ENCODE data around the gene PARN.

Gene PARN

DNA sequence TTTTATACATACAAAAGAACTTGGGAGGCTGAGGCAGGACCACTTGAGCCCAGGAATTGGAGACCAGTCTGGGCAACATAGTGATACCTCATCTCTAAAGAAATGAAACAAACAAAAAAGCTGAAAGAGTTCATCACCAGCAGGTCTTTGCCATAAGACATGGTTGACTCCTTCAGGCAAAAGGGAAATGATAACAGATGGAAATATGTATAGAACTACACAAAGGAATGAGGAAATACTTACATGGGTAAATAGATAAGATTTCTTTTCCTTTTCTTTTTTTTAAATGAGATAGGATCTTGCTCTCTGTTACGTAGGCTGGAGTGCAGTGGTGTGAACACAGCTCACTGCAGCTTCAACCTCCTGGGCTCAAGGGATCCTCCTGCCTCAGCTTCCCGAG is 165.3 kb downstream of the PARN start:
- no peaks in the 10 kb centered on the region for H3K4me1 ChIP-seq (ENCODE audit: control insufficient read depth, insufficient read depth, low read length)
- no peak overlapping the region for H3K27ac ChIP-seq (ENCODE audit: extremely low read depth, low read depth, low read length)
- POLR2A ChIA-PET, result no interaction called here
- TF ChIP-seq ZNF311 (tag by site-specific recombination; IDR thresholded peaks at IDR 0.05; ENCODE audit: borderline replicate concordance), result no peak
- no peak for TF ChIP-seq ZNF114 (tag by site-specific recombination; IDR thresholded peaks at IDR 0.05)
- TF ChIP-seq OVOL3 (tag by site-specific recombination; IDR thresholded peaks at IDR 0.05), result no peak
- TF ChIP-seq ZNF600 (tag by site-specific recombination; IDR thresholded peaks at IDR 0.05), result no peak
- TF ChIP-seq ZNF155 (tag by site-specific recombination; IDR thresholded peaks at IDR 0.05), result no peak
- no peak for TF ChIP-seq ZFP41 (tag by site-specific recombination; IDR thresholded peaks at IDR 0.05; ENCODE audit: borderline replicate concordance)
- no peak for TF ChIP-seq ZNF791 (tag by site-specific recombination; IDR thresholded peaks at IDR 0.05)
- no peak for TF ChIP-seq ZNF48 (tag by site-specific recombination; IDR thresholded peaks at IDR 0.05)
- TF ChIP-seq ZNF549 (tag by site-specific recombination; IDR thresholded peaks at IDR 0.05), result no peak
- TF ChIP-seq ZNF366 (tag by site-specific recombination; conservative IDR thresholded peaks at IDR 0.05), result no peak
- TF ChIP-seq ZNF10 (tag by site-specific recombination; IDR thresholded peaks at IDR 0.05), result no peak
- TF ChIP-seq ZNF112 (tag by site-specific recombination; IDR thresholded peaks at IDR 0.05), result no peak
- no peak for TF ChIP-seq ZNF211 (tag by site-specific recombination; IDR thresholded peaks at IDR 0.05; ENCODE audit: low read depth)
- no peak for TF ChIP-seq ZNF37A (tag by site-specific recombination; IDR thresholded peaks at IDR 0.05)
- no peak for TF ChIP-seq ZNF23 (tag by site-specific recombination; IDR thresholded peaks at IDR 0.05; ENCODE audit: borderline replicate concordance)
- no peak for TF ChIP-seq ZNF404 (tag by site-specific recombination; IDR thresholded peaks at IDR 0.05)
- TF ChIP-seq KLF7 (tag by site-specific recombination; IDR thresholded peaks at IDR 0.05; ENCODE audit: borderline replicate concordance), result no peak
- TF ChIP-seq ZNF202 (tag by site-specific recombination; IDR thresholded peaks at IDR 0.05; ENCODE audit: borderline replicate concordance), result no peak
- TF ChIP-seq ZNF701 (tag by site-specific recombination; IDR thresholded peaks at IDR 0.05), result no peak
- no peak for TF ChIP-seq ZNF174 (tag by site-specific recombination; IDR thresholded peaks at IDR 0.05)
- CTCF ChIA-PET, result interaction anchor here (0.6 to 1.7 kb wide), 2 partner anchors 37 to 99 kb away, joined by 3 read pairs; no protein-coding TSS in a partner anchor
- H3K9me3 ChIP-seq (ENCODE audit: control insufficient read depth, insufficient read depth, low read depth, low read length), result no peaks in the 10 kb centered on the region
- H3K4me3 ChIP-seq (ENCODE audit: low read depth, low read length), result no peak overlapping the region
- H3K36me3 ChIP-seq (ENCODE audit: control insufficient read depth in 2 of 2, insufficient read depth in 1 of 2, low read length in 2 of 2), result peaks cover 0 to 7% of the 10 kb centered on the region in 2 experiments; a peak in 1 of 3 replicates

DNA sequence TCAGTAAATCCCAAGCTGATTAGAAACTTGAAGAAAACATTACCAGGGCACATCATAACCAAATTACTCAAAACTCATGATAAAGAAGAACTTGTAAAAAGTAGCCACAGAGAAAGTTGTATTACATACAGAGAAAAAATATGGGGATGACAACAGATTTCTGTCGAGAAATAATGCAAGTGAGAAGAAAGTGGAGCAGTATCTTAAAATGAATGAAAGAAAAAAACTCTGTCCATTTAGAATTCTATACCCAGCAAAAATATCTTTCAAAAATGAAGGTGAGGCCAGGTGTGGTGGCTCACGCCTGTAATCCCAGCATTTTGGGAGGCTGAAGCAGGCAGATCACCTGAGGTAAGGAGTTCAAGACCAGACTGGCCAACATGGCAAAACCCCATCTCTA is 165.9 kb downstream of the PARN start:
- no peak overlapping the region for H3K4me3 ChIP-seq (ENCODE audit: low read depth, low read length)
- POLR2A ChIA-PET, result no interaction called here
- H3K9me3 ChIP-seq (ENCODE audit: control insufficient read depth, insufficient read depth, low read depth, low read length), result no peaks in the 10 kb centered on the region

DNA sequence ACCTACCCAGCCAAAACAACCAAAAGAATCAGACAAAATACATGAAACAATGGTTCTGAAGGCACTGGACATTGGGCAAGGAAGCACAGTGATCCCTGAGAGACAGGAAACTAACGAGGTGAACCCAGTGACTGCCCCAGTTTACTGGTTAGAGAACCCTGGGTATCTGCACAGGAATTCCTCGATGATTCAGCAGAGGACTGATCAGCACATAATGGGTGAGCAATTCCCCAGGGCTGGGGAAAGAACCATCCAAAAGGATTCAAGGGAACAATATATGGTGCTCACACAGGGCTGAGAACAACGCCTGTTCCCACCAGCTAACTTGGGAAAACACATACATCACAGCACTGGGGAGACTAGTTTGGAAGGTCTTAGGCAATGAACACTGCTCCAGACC is 167.2 kb downstream of the PARN start:
- Histone ChIP-seq H3K4me1 (ENCODE audit: control insufficient read depth, insufficient read depth, low read length) (no peaks in the 10 kb centered on the region), H3K36me3 (ENCODE audit: control insufficient read depth in 2 of 2, insufficient read depth in 1 of 2, low read length in 2 of 2) (peaks cover 0 to 7% of the 10 kb centered on the region in 2 experiments; a peak in 2 of 3 replicates), H3K27ac (ENCODE audit: extremely low read depth, low read depth, low read length) (no peak overlapping the region), H3K9me3 (ENCODE audit: control insufficient read depth, insufficient read depth, low read depth, low read length) (no peaks in the 10 kb centered on the region), H3K4me3 (ENCODE audit: low read depth, low read length) (no peak overlapping the region)
- ChIA-PET CTCF (interaction anchor here (0.6 to 0.9 kb wide), 2 partner anchors 67 to 98 kb away, joined by 3 read pairs; no protein-coding TSS in a partner anchor), POLR2A (no interaction called here)
- no peak for TF ChIP-seq EGR2 (tag by site-specific recombination; IDR thresholded peaks at IDR 0.05; ENCODE audit: low read depth)
- no peak for TF ChIP-seq ZNF174 (tag by site-specific recombination; IDR thresholded peaks at IDR 0.05)
- TF ChIP-seq, protein P1, sequence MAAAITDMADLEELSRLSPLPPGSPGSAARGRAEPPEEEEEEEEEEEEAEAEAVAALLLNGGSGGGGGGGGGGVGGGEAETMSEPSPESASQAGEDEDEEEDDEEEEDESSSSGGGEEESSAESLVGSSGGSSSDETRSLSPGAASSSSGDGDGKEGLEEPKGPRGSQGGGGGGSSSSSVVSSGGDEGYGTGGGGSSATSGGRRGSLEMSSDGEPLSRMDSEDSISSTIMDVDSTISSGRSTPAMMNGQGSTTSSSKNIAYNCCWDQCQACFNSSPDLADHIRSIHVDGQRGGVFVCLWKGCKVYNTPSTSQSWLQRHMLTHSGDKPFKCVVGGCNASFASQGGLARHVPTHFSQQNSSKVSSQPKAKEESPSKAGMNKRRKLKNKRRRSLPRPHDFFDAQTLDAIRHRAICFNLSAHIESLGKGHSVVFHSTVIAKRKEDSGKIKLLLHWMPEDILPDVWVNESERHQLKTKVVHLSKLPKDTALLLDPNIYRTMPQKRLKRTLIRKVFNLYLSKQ (tag by site-specific recombination; IDR thresholded peaks at IDR 0.05; ENCODE audit: borderline replicate concordance), result no peak
- TF ChIP-seq FEZF1 (tag by site-specific recombination; IDR thresholded peaks at IDR 0.05), result no peak
- TF ChIP-seq ZNF292 (tag by site-specific recombination; IDR thresholded peaks at IDR 0.05; ENCODE audit: borderline replicate concordance, low read depth), result no peak
- TF ChIP-seq ZNF155 (tag by site-specific recombination; IDR thresholded peaks at IDR 0.05), result no peak

More for the DNA sequence above, 165.9 kb downstream of the PARN start:
- Histone ChIP-seq H3K27ac (ENCODE audit: extremely low read depth, low read depth, low read length) (no peak overlapping the region), H3K4me1 (ENCODE audit: control insufficient read depth, insufficient read depth, low read length) (no peaks in the 10 kb centered on the region), H3K36me3 (ENCODE audit: control insufficient read depth in 2 of 2, insufficient read depth in 1 of 2, low read length in 2 of 2) (peaks cover 0 to 7% of the 10 kb centered on the region in 2 experiments; a peak in 1 of 3 replicates)
- CTCF ChIA-PET, result interaction anchor here (0.6 to 1.7 kb wide), 3 partner anchors 25 to 50 kb away, joined by 3 read pairs; no protein-coding TSS in a partner anchor
- TF ChIP-seq ZNF670 (tag by site-specific recombination; IDR thresholded peaks at IDR 0.05; ENCODE audit: low read depth) (no peak), ZNF558 (tag by site-specific recombination; IDR thresholded peaks at IDR 0.05) (peak; percentile 23; the same call in 1 of the 2 replicates), SETDB1 (IDR thresholded peaks at IDR 0.05; ENCODE audit: insufficient read length, low read length) (peak; percentile 69), GLIS2 (tag by site-specific recombination; IDR thresholded peaks at IDR 0.05) (no peak), MYNN (tag by site-specific recombination; IDR thresholded peaks at IDR 0.05; ENCODE audit: borderline replicate concordance) (no peak)

Data from HEK293 (cell line).